Measurements from ENCODE around the gene ANKDD1B. TPM values are rescaled to one million over a fixed set of nuclear protein-coding genes. Genes with fewer than 3 reads are reported as not detected.
A peak's percentile ranks its signal among the peaks of the same experiment; 100 is the strongest.

ANKDD1B gene
- total RNA-seq, 4 donors from 2014 or later: 0.33 to 0.83 TPM; not detected in 2

- H3K27ac ChIP-seq (replicated peaks in 1 of 4): no peak overlapping the region
- no peak overlapping the region for H3K4me3 ChIP-seq
- peaks cover 0 to 10% (median 7%) of the 10 kb centered on the region in 4 donors for H3K4me1 ChIP-seq
- H3K36me3 ChIP-seq: no peaks in the 10 kb centered on the region
- intact Hi-C loops (cut with DNase I): no loop called here
- no peaks in the 10 kb centered on the region for H3K9me3 ChIP-seq
- DNase-seq (ENCODE audit: extremely low spot score): no peak
- 28% methylated on average over 2 of the region's 2 CpGs for WGBS
- no peak for TF ChIP-seq POLR2A (IDR thresholded peaks at IDR 0.05; ENCODE audit: low read depth)
- no peak for TF ChIP-seq POLR2AphosphoS5 (IDR thresholded peaks at IDR 0.05)
- TF ChIP-seq EP300 (IDR thresholded peaks at IDR 0.05): no peak
- TF ChIP-seq, protein P1, sequence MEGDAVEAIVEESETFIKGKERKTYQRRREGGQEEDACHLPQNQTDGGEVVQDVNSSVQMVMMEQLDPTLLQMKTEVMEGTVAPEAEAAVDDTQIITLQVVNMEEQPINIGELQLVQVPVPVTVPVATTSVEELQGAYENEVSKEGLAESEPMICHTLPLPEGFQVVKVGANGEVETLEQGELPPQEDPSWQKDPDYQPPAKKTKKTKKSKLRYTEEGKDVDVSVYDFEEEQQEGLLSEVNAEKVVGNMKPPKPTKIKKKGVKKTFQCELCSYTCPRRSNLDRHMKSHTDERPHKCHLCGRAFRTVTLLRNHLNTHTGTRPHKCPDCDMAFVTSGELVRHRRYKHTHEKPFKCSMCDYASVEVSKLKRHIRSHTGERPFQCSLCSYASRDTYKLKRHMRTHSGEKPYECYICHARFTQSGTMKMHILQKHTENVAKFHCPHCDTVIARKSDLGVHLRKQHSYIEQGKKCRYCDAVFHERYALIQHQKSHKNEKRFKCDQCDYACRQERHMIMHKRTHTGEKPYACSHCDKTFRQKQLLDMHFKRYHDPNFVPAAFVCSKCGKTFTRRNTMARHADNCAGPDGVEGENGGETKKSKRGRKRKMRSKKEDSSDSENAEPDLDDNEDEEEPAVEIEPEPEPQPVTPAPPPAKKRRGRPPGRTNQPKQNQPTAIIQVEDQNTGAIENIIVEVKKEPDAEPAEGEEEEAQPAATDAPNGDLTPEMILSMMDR (IDR thresholded peaks at IDR 0.05): no peak
- H3K27me3 ChIP-seq: no peaks in the 10 kb centered on the region
These were observed 42.3 kb downstream of the ANKDD1B start for GRCh38 chr5:75653521-75653920.

GRCh38 chr5:75654693-75655295, 43.5 kb downstream of the ANKDD1B start:
- WGBS: 87% methylated on average over 19 of the region's 19 CpGs
- no peak overlapping the region for H3K4me3 ChIP-seq
- H3K36me3 ChIP-seq: no peaks in the 10 kb centered on the region
- no peak overlapping the region for H3K27ac ChIP-seq (replicated peaks in 1 of 4)
- DNase-seq (ENCODE audit: extremely low spot score): no peak
- no peaks in the 10 kb centered on the region for H3K27me3 ChIP-seq
- intact Hi-C loops (cut with DNase I): no loop called here
- no peak for TF ChIP-seq EP300 (IDR thresholded peaks at IDR 0.05)
- TF ChIP-seq POLR2AphosphoS5 (IDR thresholded peaks at IDR 0.05): no peak
- TF ChIP-seq POLR2A (IDR thresholded peaks at IDR 0.05; ENCODE audit: low read depth): no peak
- TF ChIP-seq, protein P1 (IDR thresholded peaks at IDR 0.05): no peak
- peaks cover 0 to 10% (median 7%) of the 10 kb centered on the region in 4 donors for H3K4me1 ChIP-seq
- H3K9me3 ChIP-seq: no peaks in the 10 kb centered on the region

GRCh38 chr5:75656311-75657003, 45.2 kb downstream of the ANKDD1B start:
- Histone ChIP-seq H3K27ac (replicated peaks in 1 of 4) (peak overlapping the region; percentile 74 to 77 (median 75)), H3K27me3 (no peaks in the 10 kb centered on the region), H3K4me1 (peaks cover 0 to 10% (median 7%) of the 10 kb centered on the region in 4 donors), H3K9me3 (no peaks in the 10 kb centered on the region), H3K4me3 (peak overlapping the region; percentile 55 to 70 (median 65)), H3K36me3 (no peaks in the 10 kb centered on the region)
- no peak for DNase-seq (ENCODE audit: extremely low spot score)
- TF ChIP-seq EP300 (IDR thresholded peaks at IDR 0.05) (no peak), POLR2AphosphoS5 (IDR thresholded peaks at IDR 0.05) (no peak), POLR2A (IDR thresholded peaks at IDR 0.05; ENCODE audit: low read depth) (no peak)
- TF ChIP-seq, protein P1 (IDR thresholded peaks at IDR 0.05): no peak
- intact Hi-C loops (cut with DNase I): no loop called here
- 31% methylated on average over 9 of the region's 9 CpGs for WGBS

DNA sequence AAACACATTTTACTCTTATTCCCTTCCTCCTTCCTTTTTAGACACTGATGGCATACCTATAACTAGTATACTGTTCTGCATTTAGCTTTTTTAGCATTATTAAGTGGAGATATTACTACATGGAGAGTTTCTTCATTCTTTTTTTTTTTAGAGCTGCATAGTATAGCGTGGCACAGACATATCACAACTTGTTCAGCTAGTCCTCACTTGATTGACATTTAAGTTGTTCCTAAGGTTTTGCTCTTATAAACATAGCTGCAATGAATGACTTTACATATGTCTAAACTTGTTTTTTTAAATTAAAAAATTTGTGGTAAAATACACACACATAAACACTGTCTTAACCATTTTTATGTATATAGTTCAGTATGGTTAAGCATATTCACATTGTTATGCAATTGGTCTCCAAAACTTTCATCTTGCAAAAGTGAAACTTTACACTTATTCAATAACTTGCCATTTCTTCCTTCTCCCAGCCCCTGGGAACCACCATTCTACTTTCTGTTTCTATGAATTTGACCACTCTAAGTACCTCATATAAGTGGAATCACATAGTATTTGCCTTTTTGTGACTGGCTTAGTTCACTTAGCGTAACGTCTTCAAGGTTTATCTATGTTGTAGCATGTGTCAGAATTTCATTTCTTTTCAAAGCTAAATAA, 48.7 kb downstream of the ANKDD1B start:
- Histone ChIP-seq H3K4me1 (peaks cover 0 to 10% (median 7%) of the 10 kb centered on the region in 4 donors), H3K4me3 (no peak overlapping the region), H3K36me3 (no peaks in the 10 kb centered on the region), H3K27me3 (no peaks in the 10 kb centered on the region), H3K9me3 (no peaks in the 10 kb centered on the region), H3K27ac (replicated peaks in 1 of 4) (no peak overlapping the region)
- DNase-seq (ENCODE audit: extremely low spot score): no peak
- intact Hi-C loops (cut with DNase I): no loop called here
- 87% methylated on average over 3 of the region's 3 CpGs for WGBS
- no peak for TF ChIP-seq POLR2A (IDR thresholded peaks at IDR 0.05; ENCODE audit: low read depth)

Data from esophagus muscularis mucosa (tissue), 4 donors.